Measurements from ENCODE around the gene METTL6. TPM values are rescaled to one million over a fixed set of nuclear protein-coding genes. Genes with fewer than 3 reads are reported as not detected.

METTL6 gene
- polyA plus RNA-seq, 1 donor (not counting 4 experiments of a cell fraction or from before 2014, with no cell fraction given) = 16.3 TPM

DNA sequence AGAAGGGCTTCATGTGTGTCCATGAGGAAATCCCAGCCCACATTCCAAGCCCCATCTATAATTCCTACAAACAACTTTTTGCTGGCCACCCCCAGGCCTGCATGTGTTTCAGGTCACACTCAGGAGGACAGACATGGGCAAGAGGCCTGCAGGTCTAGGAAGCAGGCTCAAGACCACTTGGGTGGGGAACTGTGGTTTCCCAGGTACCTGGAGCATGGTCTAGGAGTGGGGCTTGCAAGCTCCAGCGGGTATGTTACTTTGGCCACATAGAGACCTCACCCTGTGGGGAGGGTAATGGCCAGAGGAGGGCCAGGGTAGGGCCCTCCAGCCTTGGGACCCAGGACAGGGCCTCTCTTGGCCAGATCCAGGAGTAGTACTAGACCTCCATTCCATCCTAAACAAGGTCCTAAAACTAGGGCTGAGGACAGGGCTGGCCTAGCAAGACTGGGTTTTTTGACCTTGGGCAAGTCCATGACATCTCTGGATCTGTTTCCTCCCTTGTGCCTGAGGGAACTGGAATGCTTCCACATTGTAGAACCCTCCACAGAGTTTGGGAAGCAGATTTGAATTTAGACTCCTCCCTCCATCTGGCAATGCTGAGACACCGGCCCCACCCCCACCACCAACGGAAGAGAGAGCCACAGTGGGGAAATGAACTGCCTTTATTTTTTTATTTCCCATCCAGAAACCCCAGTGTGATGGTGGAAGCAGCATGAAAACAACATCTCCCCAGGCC is 22.3 kb upstream of the METTL6 start:
- dilution Hi-C loops (cut with MboI; ENCODE audit: extremely low pct_ligation_motif_present, low sequenced_read_pairs) = no loop called here
- Histone ChIP-seq H3K9me1 (ENCODE audit: control insufficient read depth, extremely low read depth, insufficient read depth, low read length) (no peaks in the 10 kb centered on the region), H3K9me3 (ENCODE audit: control insufficient read depth, low read depth, low read length) (no peaks in the 10 kb centered on the region), H3K9ac (ENCODE audit: control insufficient read depth, extremely low read depth, insufficient read depth, low read length) (no peak overlapping the region), H4K20me1 (ENCODE audit: control insufficient read depth, extremely low read depth, insufficient read depth, low read length) (no peaks in the 10 kb centered on the region), H3K4me1 (ENCODE audit: control insufficient read depth, extremely low read depth, insufficient read depth, low read length) (no peaks in the 10 kb centered on the region), H3K79me2 (ENCODE audit: control insufficient read depth, insufficient read depth, low read length) (no peaks in the 10 kb centered on the region), H3K4me2 (ENCODE audit: control insufficient read depth, extremely low read depth, insufficient read depth, low read depth, low read length) (no peak overlapping the region), H3K4me3 (ENCODE audit: control insufficient read depth in 2 of 3, extremely low read depth in 1 of 3, insufficient read depth in 2 of 3, low read depth in 1 of 3, low read length in 3 of 3) (no peak overlapping the region), H3K36me3 (ENCODE audit: control insufficient read depth in 2 of 2, extremely low read depth in 1 of 2, insufficient read depth in 2 of 2, low read length in 2 of 2) (no peaks in the 10 kb centered on the region), H2AFZ (ENCODE audit: control insufficient read depth, low read length) (no peak overlapping the region), H3K27ac (ENCODE audit: control insufficient read depth, insufficient read depth, low read length) (no peak overlapping the region), H3K27me3 (ENCODE audit: control insufficient read depth, extremely low read depth, insufficient read depth, low read length) (no peaks in the 10 kb centered on the region)
- TF ChIP-seq EZH2 (IDR thresholded peaks at IDR 0.05; ENCODE audit: low read length) (no peak), CTCF (optimal IDR thresholded peaks at IDR 0.05 in 1 of 3, IDR thresholded peaks at IDR 0.05 in 1 of 3, conservative IDR thresholded peaks at IDR 0.05 in 1 of 3; ENCODE audit: extremely low read depth in 1 of 3, insufficient read depth in 2 of 3, low read length in 3 of 3) (no peak)
- FAIRE-seq (no peak), DNase-seq (ENCODE audit: low read depth, low spot score) (no peak)

GRCh38 chr3:15443826-15444524 is 16.6 kb upstream of the METTL6 start:
- TF ChIP-seq EZH2 (IDR thresholded peaks at IDR 0.05; ENCODE audit: low read length) (no peak), CTCF (optimal IDR thresholded peaks at IDR 0.05 in 1 of 3, IDR thresholded peaks at IDR 0.05 in 1 of 3, conservative IDR thresholded peaks at IDR 0.05 in 1 of 3; ENCODE audit: extremely low read depth in 1 of 3, insufficient read depth in 2 of 3, low read length in 3 of 3) (no peak)
- H3K9me3 ChIP-seq (ENCODE audit: control insufficient read depth, low read depth, low read length) = no peaks in the 10 kb centered on the region
- no peak overlapping the region for H3K9ac ChIP-seq (ENCODE audit: control insufficient read depth, extremely low read depth, insufficient read depth, low read length)
- H2AFZ ChIP-seq (ENCODE audit: control insufficient read depth, low read length) = no peak overlapping the region
- H3K36me3 ChIP-seq (ENCODE audit: control insufficient read depth in 2 of 2, extremely low read depth in 1 of 2, insufficient read depth in 2 of 2, low read length in 2 of 2) = peaks cover 8 to 19% of the 10 kb centered on the region in 2 experiments
- FAIRE-seq (no peak), DNase-seq (ENCODE audit: low read depth, low spot score) (no peak)
- no peak overlapping the region for H3K4me2 ChIP-seq (ENCODE audit: control insufficient read depth, extremely low read depth, insufficient read depth, low read depth, low read length)
- no peaks in the 10 kb centered on the region for H3K9me1 ChIP-seq (ENCODE audit: control insufficient read depth, extremely low read depth, insufficient read depth, low read length)
- H3K4me1 ChIP-seq (ENCODE audit: control insufficient read depth, extremely low read depth, insufficient read depth, low read length) = peaks cover 27% of the 10 kb centered on the region
- dilution Hi-C loops (cut with MboI; ENCODE audit: extremely low pct_ligation_motif_present, low sequenced_read_pairs) = no loop called here
- no peak overlapping the region for H3K27ac ChIP-seq (ENCODE audit: control insufficient read depth, insufficient read depth, low read length)
- H3K27me3 ChIP-seq (ENCODE audit: control insufficient read depth, extremely low read depth, insufficient read depth, low read length) = no peaks in the 10 kb centered on the region
- H3K79me2 ChIP-seq (ENCODE audit: control insufficient read depth, insufficient read depth, low read length) = no peaks in the 10 kb centered on the region
- peaks cover 2% of the 10 kb centered on the region for H4K20me1 ChIP-seq (ENCODE audit: control insufficient read depth, extremely low read depth, insufficient read depth, low read length)
- H3K4me3 ChIP-seq (ENCODE audit: control insufficient read depth in 2 of 3, extremely low read depth in 1 of 3, insufficient read depth in 2 of 3, low read depth in 1 of 3, low read length in 3 of 3) = no peak overlapping the region
